Measurements from ENCODE around the gene PABPN1.
"Not testable (repeated sequence)": the region's sequence is repeated elsewhere in the genome, so short reads cannot be mapped to it uniquely, and the experiment has no call there.

The PABPN1 gene

DNA sequence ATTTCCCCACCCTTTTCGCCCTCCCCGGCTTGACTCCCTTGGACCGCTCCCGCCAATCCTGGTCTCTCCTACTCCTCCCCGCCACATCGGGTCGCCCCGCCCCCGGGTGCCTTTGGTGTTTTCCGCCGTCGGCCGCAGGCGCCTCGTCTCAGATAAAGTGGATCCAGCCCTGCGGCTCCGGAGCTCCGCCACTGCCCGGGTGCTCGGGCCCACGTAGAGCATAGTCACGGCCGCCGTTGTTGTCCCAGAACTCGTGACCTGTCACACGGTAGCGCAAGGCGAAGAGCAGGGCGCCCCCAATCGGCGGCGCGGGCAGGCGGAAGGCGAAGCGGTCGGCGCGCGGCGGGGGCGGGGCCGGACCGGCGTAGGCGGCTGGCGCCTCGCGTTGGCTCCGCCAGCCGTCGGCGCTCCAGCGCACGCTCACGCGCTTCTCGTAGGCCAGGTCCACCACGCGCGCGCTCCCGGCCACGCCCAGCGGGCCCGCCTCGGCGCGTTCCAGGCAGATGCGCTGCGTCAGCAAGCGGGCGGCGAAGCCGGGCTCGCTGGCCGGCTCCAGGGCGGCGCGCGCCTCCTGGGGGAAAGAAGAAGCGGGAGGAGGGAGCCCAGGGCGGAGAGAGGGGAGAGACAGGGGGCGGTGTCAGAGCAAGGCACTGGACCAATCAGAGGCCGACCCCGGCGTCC is 19.8 kb upstream of the PABPN1 start:
- peak; percentile 99 for DNase-seq

DNA sequence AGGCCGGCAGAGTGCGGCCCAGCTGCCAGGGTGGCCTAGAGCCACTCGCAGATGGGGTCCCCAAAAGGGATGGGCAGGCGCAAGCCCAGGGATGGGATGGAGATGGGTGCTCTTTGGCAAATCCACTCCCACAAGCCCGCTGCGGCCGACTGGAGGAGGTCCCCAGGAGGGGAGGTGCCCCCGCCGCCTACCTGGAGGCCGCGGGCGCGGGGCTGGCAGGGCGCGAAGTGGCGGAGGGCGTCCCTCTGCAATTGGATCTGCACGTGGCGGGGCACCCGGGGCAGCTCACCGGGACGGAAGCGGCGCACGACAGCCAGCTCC is 19.3 kb upstream of the PABPN1 start:
- no peak for DNase-seq

DNA sequence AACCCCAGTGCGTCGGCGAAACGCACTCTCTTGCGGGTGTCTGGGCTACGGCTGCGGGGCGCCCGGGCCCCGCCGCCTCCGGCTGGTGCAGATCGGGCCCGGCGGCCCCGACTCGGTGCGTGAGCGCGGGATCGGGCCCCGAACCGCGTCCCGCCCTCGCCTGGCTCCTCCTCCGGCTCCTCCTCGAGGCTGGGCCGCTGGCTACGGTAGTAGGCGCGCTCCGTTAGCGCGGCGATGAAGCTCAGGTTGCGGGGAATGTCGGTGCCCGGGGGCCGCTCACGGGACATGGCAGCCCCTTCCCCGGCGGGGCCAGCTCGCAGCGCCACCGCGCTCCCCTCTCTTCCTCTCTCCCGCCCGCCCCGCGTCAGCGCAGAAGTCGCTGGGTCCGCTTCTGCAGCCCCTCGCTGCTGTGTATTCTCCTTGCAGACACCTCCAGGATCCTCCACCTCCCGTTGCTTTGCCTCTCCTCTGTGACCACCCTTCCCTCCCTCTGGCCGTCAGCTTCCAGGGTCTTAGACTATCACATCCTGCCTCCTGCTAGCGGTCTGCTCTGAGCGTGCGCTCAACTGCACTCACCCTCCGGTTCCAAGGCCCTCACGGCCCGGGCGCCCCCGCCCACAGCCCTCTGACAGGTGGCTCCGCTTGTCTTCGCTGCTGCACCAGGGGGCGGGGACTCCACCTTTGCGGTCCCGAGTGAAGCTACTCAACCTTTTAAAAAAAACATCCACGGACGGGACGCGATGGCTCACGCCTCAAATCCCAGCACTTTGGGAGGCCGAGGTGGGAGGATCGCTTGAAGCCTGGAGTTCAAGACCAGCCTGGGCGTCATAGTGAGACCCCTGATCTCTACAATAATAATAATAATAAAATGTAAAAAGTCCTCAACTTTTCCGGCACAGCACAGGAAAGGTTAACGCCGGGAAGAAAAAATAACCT is 18.7 kb upstream of the PABPN1 start, which contains the start of gene PPP1R3E:
Gene PPP1R3E, minus strand, starts transcription at position 570 of the 936 bp plus-strand sequence. Its CDS starts 283 bp downstream, at position 287.
- peak; percentile 74 for DNase-seq

DNA sequence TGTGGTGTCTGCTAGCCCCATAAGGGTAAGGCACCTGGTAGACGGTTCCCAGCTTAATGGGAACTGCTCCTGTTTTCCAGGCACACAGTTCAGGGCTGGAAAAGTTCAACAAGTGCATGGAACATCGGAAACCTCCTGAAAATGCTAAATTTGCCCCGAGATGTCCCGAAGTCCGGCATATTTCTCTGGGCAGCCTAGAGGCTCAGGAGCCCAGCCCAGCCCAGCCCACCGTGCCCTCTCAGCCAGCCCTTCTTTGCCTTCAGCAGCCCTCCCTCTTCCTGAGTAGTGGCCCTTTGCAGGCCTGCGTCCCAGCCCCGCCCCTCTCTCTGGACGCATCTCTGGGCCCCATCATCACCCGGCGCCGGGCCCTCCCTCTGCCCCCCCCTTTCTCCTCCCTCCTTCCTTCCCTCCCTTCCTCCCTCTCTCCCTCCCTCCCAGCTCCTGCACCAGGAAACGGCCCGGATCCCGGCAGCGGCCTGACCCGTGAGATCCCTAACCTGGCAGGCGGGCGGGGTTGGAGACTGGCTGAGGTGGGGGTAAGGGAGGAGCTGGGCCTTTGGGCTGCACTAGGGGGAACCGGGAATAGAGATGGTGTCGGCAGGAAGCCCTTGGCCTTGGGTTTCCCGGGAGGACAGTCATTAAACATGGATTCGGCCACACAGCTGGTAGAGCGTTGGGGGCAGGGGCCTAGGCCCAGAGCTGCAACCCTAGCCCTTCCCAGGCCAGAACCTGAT is 14.7 kb upstream of the PABPN1 start, which contains the start of gene BCL2L2:
Gene BCL2L2, plus strand, starts transcription at position 422 of the 734 bp plus-strand sequence. CDS start 935 bp downstream, outside the sequence.
- peak; percentile 96 for DNase-seq

DNA sequence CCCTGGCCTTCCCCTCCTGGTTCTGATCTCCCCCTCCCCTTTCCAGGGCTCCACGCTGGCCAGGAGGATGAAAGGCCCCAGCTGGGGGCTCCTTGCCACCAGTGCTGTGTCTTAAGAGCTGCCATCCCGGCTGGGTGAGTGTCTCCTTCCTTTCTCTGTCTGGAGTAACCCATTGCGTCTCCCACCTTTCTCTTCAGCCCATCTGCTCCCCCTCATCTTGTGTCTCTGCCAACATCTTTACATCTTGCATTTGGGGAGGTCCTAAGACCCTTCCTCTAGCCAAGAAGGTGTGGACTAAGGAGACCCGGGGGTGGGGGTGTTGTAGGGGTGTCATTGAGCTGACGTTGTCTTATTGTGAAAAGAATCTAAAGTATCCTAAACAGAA is 14.1 kb upstream of the PABPN1 start:
- DNase-seq: no peak

DNA sequence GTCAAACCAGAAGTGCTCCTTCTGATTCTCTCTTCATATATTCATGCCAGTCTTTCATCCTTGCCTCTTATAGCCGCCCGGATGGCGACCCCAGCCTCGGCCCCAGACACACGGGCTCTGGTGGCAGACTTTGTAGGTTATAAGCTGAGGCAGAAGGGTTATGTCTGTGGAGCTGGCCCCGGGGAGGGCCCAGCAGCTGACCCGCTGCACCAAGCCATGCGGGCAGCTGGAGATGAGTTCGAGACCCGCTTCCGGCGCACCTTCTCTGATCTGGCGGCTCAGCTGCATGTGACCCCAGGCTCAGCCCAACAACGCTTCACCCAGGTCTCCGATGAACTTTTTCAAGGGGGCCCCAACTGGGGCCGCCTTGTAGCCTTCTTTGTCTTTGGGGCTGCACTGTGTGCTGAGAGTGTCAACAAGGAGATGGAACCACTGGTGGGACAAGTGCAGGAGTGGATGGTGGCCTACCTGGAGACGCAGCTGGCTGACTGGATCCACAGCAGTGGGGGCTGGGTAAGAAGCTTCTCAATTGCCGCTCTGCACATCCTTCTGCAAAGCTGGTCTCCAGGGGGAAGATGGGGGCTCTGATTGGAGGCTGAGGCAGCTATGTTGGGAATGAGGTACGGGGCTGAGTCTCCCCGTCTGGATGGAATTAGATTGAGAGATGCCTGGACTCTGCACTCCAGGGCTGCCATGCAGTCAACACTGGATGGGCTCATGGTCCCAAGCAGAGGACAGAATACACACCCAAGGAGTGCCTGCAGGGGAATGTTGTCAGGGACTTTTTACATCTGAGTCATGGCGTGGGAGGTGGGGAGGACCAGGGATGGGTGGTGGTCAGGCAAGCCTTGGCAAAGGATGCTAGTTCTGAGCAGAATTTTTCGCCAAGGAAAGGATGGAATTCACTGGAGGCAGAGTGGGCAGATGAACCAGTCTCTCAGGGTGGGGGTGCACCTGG is 13.3 kb upstream of the PABPN1 start:
- DNase-seq: no peak

DNA sequence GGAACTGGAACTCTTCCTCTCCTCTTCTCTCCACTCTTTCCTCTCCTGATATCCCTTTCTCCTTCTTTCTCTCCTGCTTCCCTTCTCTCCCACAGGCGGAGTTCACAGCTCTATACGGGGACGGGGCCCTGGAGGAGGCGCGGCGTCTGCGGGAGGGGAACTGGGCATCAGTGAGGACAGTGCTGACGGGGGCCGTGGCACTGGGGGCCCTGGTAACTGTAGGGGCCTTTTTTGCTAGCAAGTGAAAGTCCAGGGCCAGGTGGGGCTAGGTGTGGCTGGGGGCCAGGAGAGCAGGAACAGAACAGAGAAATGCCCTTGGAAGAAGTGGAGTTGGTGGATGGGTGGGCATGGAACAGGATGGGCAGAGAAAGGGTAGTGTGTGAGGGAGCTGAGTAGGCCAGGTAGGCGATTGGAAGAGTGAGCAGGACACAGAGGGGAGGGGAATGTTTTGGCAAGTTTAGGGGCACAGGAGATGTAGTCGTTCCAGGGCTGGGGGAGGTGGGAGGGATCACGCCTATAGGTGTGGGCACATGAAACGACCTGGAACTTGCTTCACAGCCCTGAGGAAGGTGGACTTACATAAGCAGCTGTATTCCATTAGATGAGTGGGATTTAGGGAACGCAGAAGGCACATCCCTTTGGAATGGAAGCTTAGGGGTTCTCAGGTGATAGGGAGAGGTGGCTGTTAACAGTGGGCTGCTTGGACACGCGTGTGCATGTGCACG is 12.4 kb upstream of the PABPN1 start:
- no peak for DNase-seq

DNA sequence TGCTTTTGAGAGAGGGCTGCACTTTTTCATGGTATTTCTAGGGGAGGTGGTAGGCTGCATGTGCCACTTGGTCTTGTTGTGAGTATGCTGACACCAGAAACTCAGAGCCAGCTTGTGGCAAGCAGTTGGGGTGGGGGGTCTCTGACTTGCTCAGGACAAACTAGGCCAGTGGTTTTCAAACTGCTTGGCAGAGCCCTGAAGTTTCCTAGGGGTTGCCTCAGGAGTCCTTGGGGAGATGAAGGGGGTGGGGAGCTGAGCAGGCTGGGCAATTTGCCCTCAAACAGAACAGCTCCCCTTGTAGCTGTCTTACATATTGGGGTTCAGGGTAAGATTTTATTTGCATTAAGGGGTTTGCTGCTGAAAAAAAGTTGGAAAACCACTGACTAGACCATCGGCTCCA is 10.7 kb upstream of the PABPN1 start:
- DNase-seq: no peak

DNA sequence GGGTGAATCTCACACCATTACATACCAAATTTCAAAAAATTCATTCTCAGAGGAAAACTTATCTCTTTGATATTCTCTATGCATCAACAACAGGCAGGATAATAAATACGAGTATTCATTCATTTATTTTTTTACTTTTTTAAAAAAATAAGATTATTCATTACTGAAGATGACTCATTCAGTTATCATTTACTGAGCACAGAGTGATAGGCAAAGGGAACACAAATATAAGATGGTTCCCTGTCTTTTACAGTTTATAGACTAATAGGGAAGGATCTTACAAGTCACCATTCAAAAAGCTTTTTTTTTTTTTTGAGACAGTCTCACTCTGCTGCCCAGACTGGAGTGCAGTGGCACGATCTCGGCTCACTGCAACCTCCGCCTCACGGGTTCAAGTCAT is 5.0 kb upstream of the PABPN1 start:
- no peak for DNase-seq

DNA sequence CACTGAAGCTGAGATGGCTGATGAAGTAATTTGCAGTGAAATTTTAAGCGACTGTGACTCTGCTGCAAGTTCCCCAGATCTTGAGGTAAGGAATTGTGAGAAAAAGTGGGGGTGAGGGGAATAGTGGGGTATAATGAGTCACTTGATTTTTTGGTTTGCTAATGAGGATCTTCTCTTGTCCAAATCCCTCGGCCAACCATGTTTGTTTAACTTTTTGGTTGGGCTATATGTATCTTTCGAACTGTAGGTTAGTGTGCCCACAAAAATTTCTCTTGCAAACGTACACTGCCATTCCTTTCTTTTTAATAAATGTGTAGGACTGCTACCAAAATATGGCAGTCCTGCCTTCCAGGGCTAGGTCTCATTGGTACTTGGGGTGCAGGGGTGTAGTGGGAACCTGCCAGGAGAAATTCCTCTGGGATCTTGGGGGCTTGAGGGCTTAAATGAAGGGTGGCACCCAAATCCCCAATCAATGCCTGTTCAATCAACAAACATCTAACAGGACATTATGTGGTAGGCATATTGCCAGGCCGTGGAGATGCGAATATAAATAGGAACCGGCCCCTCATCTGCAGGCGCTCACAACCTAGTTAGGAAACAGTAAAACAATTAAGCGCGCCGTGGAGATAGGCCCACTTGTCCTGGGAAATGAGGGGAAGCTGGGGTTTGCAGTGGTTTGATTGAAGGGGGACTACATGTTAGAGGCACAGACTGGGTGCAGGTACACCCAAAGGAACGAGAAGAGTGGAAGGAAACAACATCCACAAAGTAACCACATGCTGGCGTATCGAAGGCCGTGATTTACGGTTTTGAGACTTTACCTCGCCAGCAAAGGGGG is 1.3 kb upstream of the PABPN1 start:
- DNase-seq: no peak

DNA sequence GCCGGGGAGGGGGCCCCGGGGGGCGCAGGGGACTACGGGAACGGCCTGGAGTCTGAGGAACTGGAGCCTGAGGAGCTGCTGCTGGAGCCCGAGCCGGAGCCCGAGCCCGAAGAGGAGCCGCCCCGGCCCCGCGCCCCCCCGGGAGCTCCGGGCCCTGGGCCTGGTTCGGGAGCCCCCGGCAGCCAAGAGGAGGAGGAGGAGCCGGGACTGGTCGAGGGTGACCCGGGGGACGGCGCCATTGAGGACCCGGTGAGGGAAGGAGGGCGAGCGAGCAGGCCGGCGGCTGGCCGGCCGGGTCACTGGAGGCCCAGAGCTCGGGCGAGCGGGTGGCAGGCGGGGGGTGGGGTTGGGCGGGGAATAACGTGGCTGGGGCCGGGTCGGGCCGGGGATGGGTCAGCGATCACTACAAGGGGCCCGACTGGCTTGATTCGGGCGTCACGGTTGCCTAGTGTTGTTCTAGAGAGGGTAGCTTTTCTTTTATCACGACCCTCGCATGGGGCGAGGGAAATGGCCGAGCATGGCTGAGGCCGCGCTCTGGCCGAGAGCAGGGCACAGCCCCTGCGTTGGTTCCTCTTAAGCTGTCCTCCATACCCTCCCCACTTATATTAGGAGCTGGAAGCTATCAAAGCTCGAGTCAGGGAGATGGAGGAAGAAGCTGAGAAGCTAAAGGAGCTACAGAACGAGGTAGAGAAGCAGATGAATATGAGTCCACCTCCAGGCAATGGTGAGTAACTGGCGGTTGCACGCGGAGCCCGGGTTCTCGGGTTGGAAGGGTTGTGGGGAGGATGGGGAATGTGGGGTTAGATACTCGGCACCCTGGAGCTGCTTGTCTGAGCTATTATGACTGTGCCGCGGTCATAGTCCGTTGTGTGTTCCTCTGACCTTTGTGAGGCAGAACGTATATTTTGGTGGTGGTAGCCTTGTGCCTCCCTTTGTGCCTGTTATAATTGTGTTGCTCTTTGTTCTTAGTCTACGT is 603 bp downstream of the PABPN1 start:
- DNase-seq: peak; percentile 44

DNA sequence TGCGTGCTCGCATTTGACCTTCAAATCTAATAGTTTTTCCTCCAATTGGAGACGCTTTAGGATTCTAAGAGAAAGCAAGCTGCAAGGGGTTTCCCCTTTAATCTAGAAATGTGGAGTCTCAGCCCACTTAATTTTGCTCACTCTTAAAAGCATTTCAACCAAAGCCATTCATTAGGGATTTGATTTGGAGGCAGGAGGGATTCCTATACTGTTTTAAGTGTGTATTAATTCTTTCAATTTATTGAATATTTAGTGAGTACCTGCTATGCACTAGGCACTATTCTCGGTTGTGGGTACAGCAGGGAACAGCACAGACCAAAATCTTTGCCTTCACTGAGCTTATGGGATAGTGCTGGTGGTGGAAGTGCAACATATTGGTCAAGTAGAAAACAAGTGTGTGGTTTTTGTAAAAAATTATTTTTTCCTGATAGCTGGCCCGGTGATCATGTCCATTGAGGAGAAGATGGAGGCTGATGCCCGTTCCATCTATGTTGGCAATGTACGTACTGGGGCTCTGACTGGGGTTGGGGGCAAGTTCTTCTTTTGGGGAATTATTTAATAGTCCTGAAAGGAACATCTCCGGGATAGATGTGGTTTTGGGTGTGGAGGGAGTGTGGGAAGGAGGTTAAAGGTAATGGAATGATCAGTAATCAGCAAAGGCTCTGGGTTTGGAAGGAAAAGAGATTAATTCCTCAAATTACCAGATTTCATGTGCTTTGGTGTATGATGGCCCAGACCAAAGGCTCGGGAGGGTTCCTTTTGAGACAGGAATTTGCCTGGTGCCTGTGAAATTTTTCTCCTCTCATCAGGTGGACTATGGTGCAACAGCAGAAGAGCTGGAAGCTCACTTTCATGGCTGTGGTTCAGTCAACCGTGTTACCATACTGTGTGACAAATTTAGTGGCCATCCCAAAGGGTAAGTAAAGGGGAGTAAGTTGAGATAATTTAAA is 1.6 kb downstream of the PABPN1 start:
- DNase-seq: no peak

DNA sequence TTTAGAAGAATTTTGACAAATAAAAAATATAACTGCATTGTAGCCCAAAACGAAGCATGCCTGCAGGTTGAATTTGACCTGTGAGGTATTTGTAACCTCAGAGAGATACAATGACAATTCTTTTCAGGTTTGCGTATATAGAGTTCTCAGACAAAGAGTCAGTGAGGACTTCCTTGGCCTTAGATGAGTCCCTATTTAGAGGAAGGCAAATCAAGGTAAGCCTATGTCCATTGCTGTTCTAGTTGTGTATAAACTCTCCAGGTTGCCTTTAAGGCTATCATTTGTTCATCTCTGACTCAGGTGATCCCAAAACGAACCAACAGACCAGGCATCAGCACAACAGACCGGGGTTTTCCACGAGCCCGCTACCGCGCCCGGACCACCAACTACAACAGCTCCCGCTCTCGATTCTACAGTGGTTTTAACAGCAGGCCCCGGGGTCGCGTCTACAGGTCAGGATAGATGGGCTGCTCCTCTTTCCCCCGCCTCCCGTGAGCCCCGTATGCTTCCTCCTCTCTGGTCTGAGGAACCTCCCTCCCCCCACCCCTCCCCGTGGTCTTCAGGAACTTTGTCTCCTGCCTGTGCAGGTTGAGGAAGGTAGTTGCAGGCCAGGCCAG is 2.7 kb downstream of the PABPN1 start:
- no peak for DNase-seq

DNA sequence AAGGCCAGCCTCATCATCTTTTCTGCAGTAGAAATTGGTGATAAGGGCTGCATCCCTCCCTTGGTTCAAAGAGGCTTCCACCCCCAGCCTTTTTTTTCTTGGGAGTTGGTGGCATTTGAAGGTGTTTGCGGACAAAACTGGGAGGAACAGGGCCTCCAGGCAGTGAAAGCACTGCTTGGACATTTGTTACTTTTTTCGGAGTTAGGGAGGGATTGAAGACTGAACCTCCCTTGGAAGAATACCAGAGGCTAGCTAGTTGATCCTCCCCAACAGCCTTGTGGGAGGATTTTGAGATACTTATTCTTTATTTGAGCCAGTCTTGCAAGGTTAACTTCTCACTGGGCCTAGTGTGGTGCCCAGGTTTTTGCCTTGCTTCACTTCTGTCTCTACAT is 3.2 kb downstream of the PABPN1 start:
- DNase-seq: no peak

DNA sequence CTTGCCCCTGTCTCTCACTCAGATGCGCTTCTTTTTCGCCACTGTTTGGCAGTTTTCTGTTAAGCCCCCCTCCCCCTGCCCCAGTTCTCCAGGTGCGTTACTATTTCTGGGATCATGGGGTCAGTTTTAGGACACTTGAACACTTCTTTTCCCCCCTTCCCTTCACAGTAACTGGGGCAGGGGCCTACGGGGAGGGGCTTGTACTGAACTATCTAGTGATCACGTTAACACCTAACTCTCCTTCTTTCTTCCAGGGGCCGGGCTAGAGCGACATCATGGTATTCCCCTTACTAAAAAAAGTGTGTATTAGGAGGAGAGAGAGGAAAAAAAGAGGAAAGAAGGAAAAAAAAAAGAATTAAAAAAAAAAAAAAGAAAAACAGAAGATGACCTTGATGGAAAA is 3.7 kb downstream of the PABPN1 start:
- no peak for DNase-seq

DNA sequence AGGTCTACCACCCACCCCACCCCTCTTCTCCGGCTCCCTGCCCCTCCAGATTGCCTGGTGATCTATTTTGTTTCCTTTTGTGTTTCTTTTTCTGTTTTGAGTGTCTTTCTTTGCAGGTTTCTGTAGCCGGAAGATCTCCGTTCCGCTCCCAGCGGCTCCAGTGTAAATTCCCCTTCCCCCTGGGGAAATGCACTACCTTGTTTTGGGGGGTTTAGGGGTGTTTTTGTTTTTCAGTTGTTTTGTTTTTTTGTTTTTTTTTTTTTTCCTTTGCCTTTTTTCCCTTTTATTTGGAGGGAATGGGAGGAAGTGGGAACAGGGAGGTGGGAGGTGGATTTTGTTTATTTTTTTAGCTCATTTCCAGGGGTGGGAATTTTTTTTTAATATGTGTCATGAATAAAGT is 4.5 kb downstream of the PABPN1 start:
- not testable (repeated sequence) for DNase-seq

DNA sequence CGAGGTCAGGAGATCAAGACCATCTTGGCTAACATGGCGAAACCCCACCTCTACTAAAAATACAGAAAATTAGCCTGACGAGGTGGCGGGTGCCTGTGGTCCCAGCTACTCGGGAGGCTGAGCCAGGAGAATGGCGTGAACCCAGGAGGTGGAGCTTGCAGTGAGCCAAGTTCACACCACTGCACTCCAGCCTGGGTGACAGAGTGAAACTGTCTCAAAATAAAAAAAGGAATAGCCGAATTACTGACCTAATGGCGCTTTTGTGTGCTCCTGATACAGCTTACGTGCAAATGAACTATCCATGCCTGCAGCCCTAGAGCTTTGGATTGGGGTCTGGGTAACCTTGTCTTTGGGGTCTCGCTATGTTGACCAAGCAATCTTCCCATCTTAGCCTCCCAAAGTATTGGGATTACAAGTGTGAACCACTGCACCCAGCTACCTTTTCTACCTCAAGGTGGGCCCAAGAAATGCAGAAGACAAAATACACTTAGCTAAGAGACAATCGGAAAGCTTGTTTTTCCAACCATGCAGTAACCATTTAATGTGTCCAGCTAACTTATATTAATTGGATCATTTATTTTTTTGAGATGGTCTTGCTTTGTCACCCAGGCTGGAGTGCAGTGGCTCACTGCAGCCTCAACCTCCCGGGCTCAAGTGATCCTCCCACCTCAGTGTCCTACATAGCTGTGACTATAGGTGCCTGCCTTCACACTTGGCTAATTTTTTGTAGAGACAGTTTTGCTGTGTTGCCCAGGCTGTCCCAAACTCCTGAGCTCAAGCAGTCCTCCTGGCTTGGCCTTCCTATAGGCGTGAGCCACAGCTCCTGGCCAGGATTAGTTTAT is 5.5 kb downstream of the PABPN1 start:
- DNase-seq: no peak
